Mammary epithelial cell (primary cell): ENCODE data around the gene CLMN.

Experiments used
- CTCF ChIP-seq, 2 donors: IDR thresholded peaks in 1 of 2; conservative IDR thresholded peaks in 1 of 2; 2 replicates each; pipeline ENCODE4 v1.5.1; 2011 to 2012; ENCODE audit warnings: inconsistent platforms in 2 of 2, low read length in 2 of 2, mild to moderate bottlenecking in 2 of 2, control low read depth in 1 of 2, low read depth in 1 of 2; ENCODE audit not compliant: insufficient read depth in 1 of 2; ENCODE audit errors: extremely low read depth in 1 of 2
- EZH2 ChIP-seq: IDR thresholded peaks from 2 replicates; pipeline ENCODE4 v1.6.1; 2012; ENCODE audit warnings: low read length, inconsistent platforms, borderline replicate concordance

DNA sequence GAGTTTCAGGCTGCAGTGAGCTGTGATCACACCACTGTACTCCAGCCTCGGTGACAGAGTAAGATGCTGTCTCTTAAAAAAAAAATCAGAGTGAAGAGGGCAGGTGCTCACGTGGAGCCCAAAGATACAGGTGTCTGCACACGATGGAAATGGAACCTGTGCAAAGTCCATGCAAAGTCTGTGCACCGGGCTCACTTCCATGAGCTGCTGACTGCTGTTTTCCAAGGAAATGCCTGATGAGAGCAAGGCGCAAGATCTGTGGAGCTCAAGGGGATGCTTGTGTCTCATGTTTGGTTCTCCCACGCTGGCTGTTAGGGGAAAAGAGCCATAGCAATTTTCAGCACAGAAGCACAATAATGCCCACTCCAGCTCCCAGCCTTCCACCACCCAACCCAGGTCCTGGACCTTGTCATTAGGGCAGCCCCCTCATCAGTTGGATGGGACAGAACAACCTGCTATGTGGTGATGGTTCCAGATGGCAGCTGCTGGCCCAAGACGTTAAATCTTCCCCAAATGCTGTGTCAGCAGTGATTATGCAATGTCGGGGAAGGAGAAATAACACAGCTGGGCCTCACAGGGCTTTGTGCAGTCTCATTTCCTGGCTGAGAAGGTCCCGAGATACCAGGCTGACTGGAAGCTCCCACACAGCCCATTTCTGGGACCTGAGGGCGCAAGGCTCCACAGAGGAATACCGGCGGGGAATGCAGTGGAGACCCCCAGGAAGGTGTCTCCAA lies 134.5 kb downstream of the CLMN start:
- TF ChIP-seq CTCF (conservative IDR thresholded peaks at IDR 0.05 in 1 of 2, IDR thresholded peaks at IDR 0.05 in 1 of 2; ENCODE audit: extremely low read depth in 1 of 2, insufficient read depth in 1 of 2, low read depth in 1 of 2, low read length in 2 of 2) (no peak), EZH2 (no peak)
